ENCODE measurements around the gene B3GNT7. TPM values are rescaled to one million over a fixed set of nuclear protein-coding genes. Genes with fewer than 3 reads are reported as not detected.
"Not testable (repeated sequence)": the region's sequence is repeated elsewhere in the genome, so short reads cannot be mapped to it uniquely, and the experiment has no call there.

Gene B3GNT7
- total and polyA plus RNA-seq, 4 donors: 0.56 to 6.7 (median 3.8) TPM

DNA sequence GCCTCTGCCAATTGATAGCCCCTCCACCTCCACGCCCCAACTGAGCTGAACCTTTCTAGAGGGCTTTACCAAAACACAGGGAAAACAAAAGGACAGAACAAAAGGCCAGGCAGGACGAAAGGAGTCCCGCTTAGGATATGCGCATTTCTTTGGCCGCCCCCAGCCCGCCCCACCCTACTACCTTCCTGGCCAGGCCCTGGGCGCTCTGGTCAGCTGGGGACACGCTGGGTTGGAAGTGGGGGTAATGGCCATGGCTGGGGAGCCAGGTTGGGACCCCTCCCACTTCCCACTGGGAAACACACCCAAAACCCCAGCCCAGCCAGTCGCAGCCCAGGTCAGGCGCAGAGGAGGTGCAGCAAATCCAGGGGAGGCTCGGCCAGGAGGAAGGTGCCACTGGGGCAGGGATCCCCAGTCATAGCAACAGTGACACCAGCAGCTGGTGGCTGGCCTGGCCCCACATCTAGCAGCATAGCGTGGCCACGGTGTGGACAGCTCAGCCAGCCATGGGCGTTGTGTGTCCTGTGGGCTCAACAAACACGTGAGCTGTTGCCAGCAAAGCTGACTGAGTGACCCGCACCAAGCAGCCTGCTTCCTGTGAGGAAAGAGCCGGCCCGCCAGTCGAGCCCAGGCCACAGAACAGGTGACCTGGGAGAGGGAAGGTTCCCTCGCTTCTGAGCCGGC lies 24.6 kb upstream of the B3GNT7 start:
- DNase-seq (peak in 1 of 2 donors; percentile 49), ATAC-seq (ENCODE audit: low FRiP score) (no peak)
- Histone ChIP-seq H3K27me3 (ENCODE audit: control insufficient read depth in 1 of 2, insufficient read depth in 2 of 2, low read length in 1 of 2) (no peaks in the 10 kb centered on the region), H3K4me1 (ENCODE audit: control insufficient read depth in 1 of 2, insufficient read depth in 2 of 2, low read length in 2 of 2) (no peaks in the 10 kb centered on the region), H3K36me3 (ENCODE audit: control insufficient read depth in 1 of 2, insufficient read depth in 2 of 2, low read length in 1 of 2) (no peaks in the 10 kb centered on the region), H3K4me3 (ENCODE audit: low read length in 2 of 2) (no peak overlapping the region), H3K9me3 (ENCODE audit: control insufficient read depth, low read length) (no peaks in the 10 kb centered on the region), H3K27ac (ENCODE audit: low read depth in 1 of 2, low read length in 2 of 2) (no peak overlapping the region)
- intact Hi-C loops (cut with DNase I): no loop called here
- 93 to 97% methylated on average over 21 of the region's 21 CpGs for WGBS, 2 donors

DNA sequence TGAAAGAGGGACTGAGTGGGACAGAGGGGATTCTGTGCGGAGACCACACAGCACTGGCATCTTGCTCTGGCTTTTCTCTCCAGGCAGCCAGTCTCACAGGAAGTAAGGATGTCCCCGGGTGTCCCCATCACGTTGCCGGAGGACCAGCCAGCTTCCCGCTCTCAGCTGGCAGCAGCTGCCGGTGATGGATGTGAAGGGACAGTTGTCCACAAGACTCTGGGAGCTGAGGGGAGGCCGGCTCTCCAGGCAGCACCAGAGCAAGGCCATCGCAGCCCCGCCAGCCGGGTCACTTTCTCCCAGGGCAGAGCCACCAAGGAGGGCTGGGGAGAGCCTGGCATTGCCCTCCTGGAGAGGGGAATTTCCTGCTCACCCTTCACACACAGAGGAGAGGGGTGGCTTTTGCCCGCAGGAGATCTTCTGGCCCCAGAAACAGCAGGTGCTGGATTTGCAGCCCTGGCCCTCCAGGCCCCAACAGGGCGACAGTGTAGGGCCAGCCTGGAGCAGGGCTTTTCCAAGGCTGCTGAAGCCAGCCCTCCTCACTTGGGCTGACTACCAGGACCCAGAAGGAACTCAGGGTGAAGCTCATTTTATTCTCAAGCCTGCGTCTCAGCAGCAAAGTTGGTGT lies 24.0 kb upstream of the B3GNT7 start:
- intact Hi-C loops (cut with DNase I): no loop called here
- Histone ChIP-seq H3K4me1 (ENCODE audit: control insufficient read depth in 1 of 2, insufficient read depth in 2 of 2, low read length in 2 of 2) (no peaks in the 10 kb centered on the region), H3K4me3 (ENCODE audit: low read length in 2 of 2) (no peak overlapping the region), H3K9me3 (ENCODE audit: control insufficient read depth, low read length) (no peaks in the 10 kb centered on the region), H3K27me3 (ENCODE audit: control insufficient read depth in 1 of 2, insufficient read depth in 2 of 2, low read length in 1 of 2) (no peaks in the 10 kb centered on the region), H3K36me3 (ENCODE audit: control insufficient read depth in 1 of 2, insufficient read depth in 2 of 2, low read length in 1 of 2) (no peaks in the 10 kb centered on the region), H3K27ac (ENCODE audit: low read depth in 1 of 2, low read length in 2 of 2) (no peak overlapping the region)
- peak in 1 of 2 donors; percentile 68 for DNase-seq
- 95 to 96% methylated on average over 13 of the region's 13 CpGs for WGBS, 2 donors
- ATAC-seq (ENCODE audit: low FRiP score): no peak

DNA sequence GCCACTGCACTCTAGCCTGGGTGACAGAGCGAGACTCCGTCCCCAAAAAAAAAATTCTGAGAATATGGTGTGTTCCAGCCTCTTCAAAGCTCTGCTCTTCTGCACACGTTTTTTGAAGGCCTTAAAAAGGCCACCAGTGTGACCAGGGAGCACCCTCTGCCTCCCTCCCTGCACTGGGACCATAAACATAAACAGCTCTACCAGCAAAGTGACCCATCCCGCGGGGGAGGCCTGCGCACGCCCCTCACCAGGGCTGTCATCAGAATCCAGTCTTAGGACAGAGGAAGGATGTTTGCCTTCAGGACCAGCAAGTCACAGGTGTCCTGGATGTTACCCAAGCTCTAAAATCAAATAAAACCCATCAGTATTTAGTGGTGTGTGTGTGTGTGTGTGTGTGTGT lies 23.2 kb upstream of the B3GNT7 start:
- Histone ChIP-seq H3K9me3 (ENCODE audit: control insufficient read depth, low read length) (no peaks in the 10 kb centered on the region), H3K36me3 (ENCODE audit: control insufficient read depth in 1 of 2, insufficient read depth in 2 of 2, low read length in 1 of 2) (no peaks in the 10 kb centered on the region), H3K27me3 (ENCODE audit: control insufficient read depth in 1 of 2, insufficient read depth in 2 of 2, low read length in 1 of 2) (no peaks in the 10 kb centered on the region), H3K4me3 (ENCODE audit: low read length in 2 of 2) (no peak overlapping the region), H3K4me1 (ENCODE audit: control insufficient read depth in 1 of 2, insufficient read depth in 2 of 2, low read length in 2 of 2) (no peaks in the 10 kb centered on the region), H3K27ac (ENCODE audit: low read depth in 1 of 2, low read length in 2 of 2) (no peak overlapping the region)
- ATAC-seq (ENCODE audit: low FRiP score): no peak
- no peak for DNase-seq
- 91 to 94% methylated on average over 7 of the region's 7 CpGs for WGBS, 2 donors
- intact Hi-C loops (cut with DNase I): no loop called here

DNA sequence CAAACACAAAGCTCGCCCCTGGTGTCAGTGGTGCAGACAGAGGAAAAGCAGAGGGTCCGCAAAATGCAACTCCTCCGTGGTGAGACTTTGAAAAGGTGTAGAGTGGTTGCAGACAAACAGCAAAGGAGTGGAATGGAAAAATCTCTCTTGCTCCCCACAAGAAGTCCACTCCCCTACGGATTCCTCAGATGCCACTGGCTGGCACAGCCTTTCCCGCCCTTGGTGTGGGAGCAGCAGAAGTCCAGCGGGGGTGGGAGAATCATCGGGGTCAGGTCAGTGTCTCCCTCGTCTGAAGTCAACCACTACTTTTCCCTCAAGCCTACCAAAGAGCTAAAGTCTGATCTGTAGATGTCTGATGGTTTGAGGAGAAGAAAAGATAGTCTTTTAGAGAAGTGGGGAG lies 22.3 kb upstream of the B3GNT7 start:
- Histone ChIP-seq H3K9me3 (ENCODE audit: control insufficient read depth, low read length) (no peaks in the 10 kb centered on the region), H3K4me3 (ENCODE audit: low read length in 2 of 2) (no peak overlapping the region), H3K4me1 (ENCODE audit: control insufficient read depth in 1 of 2, insufficient read depth in 2 of 2, low read length in 2 of 2) (no peaks in the 10 kb centered on the region), H3K27me3 (ENCODE audit: control insufficient read depth in 1 of 2, insufficient read depth in 2 of 2, low read length in 1 of 2) (no peaks in the 10 kb centered on the region), H3K36me3 (ENCODE audit: control insufficient read depth in 1 of 2, insufficient read depth in 2 of 2, low read length in 1 of 2) (no peaks in the 10 kb centered on the region), H3K27ac (ENCODE audit: low read depth in 1 of 2, low read length in 2 of 2) (no peak overlapping the region)
- intact Hi-C loops (cut with DNase I): no loop called here
- DNase-seq (no peak), ATAC-seq (ENCODE audit: low FRiP score) (no peak)
- 92 to 94% methylated on average over 8 of the region's 8 CpGs for WGBS, 2 donors

DNA sequence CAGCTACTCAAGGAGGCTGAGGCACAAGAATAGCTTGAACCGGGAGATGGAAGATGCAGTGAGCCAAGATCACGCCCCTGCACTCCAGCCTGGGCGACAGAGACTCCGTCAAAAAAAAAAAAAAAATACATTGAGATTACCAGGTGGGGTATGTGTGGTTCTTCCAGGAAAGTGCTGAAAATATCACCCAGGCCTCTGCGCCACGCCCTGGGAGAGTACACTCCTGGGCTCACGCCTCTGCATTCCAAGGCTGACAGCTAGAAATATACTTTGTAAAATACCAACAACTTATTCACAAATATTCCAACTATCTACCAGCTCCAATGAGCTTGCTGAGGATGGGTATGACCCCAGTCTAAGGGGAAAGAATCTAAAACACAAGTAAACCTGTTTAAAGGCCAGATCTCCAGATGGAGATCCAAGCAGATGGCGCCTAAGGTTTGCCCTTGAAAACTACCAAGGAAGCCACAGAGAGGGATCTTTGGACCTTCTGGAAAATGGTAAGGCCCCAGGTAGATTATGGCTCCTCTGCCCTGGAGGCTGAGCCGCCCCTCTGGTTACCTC lies 21.6 kb upstream of the B3GNT7 start:
- Histone ChIP-seq H3K9me3 (ENCODE audit: control insufficient read depth, low read length) (no peaks in the 10 kb centered on the region), H3K4me3 (ENCODE audit: low read length in 2 of 2) (no peak overlapping the region), H3K4me1 (ENCODE audit: control insufficient read depth in 1 of 2, insufficient read depth in 2 of 2, low read length in 2 of 2) (no peaks in the 10 kb centered on the region), H3K36me3 (ENCODE audit: control insufficient read depth in 1 of 2, insufficient read depth in 2 of 2, low read length in 1 of 2) (no peaks in the 10 kb centered on the region), H3K27me3 (ENCODE audit: control insufficient read depth in 1 of 2, insufficient read depth in 2 of 2, low read length in 1 of 2) (no peaks in the 10 kb centered on the region), H3K27ac (ENCODE audit: low read depth in 1 of 2, low read length in 2 of 2) (no peak overlapping the region)
- intact Hi-C loops (cut with DNase I): no loop called here
- DNase-seq (no peak), ATAC-seq (ENCODE audit: low FRiP score) (no peak)
- 96% methylated on average over 9 of the region's 9 CpGs for WGBS, 2 donors

DNA sequence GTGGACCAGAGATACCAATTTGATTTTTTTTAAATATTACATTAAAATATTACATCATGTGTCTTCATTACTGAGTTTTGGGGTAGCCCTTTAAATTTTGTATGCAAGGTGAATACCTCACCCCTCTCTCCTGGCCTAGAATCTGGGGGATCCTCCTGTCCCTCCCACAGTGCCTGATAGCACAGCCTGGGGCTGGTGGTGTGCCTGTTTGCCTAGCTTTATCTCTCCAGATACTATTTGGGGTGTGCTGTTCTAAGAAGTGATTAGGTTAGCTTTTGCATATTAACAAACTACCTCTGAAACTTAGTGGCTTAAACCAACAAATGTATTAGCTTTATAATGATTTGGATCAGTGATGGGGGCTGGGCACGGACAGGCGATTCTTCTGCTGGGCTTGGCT lies 20.7 kb upstream of the B3GNT7 start:
- Histone ChIP-seq H3K4me1 (ENCODE audit: control insufficient read depth in 1 of 2, insufficient read depth in 2 of 2, low read length in 2 of 2) (no peaks in the 10 kb centered on the region), H3K9me3 (ENCODE audit: control insufficient read depth, low read length) (no peaks in the 10 kb centered on the region), H3K4me3 (ENCODE audit: low read length in 2 of 2) (no peak overlapping the region), H3K36me3 (ENCODE audit: control insufficient read depth in 1 of 2, insufficient read depth in 2 of 2, low read length in 1 of 2) (no peaks in the 10 kb centered on the region), H3K27me3 (ENCODE audit: control insufficient read depth in 1 of 2, insufficient read depth in 2 of 2, low read length in 1 of 2) (no peaks in the 10 kb centered on the region), H3K27ac (ENCODE audit: low read depth in 1 of 2, low read length in 2 of 2) (no peak overlapping the region)
- DNase-seq: no peak
- ATAC-seq (ENCODE audit: low FRiP score): no peak
- intact Hi-C loops (cut with DNase I): no loop called here
- 93 to 94% methylated on average over 2 of the region's 2 CpGs for WGBS, 2 donors

DNA sequence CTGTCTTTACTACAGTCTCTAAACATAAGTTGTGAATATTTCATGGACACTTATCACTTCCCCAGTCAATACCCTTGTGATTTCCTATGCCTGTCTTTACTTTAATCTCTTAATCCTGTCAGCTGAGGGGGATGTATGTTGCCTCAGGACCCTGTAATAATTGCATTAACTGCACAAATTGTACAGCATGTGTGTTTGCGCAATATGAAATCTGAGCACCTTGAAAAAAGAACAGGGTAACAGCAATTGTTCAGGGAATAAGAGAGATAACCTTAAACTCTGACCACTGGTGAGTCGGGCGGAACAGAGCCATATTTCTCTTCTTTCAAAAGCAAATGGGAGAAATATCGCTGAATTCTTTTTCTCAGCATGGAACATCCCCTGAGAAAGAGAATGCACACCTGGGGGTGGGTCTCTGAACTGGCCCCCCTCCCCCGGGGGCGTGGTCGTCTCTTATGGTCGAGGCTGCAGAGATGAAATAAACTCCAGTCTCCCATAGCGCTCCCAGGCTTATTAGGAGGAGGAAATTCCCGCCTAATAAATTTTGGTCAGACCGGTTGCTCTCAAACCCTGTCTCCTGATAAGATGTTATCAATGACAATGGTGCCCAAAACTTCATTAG lies 19.4 kb upstream of the B3GNT7 start:
- H3K4me1 ChIP-seq (ENCODE audit: control insufficient read depth in 1 of 2, insufficient read depth in 2 of 2, low read length in 2 of 2); ATAC-seq (ENCODE audit: low FRiP score); H3K9me3 ChIP-seq (ENCODE audit: control insufficient read depth, low read length); H3K36me3 ChIP-seq (ENCODE audit: control insufficient read depth in 1 of 2, insufficient read depth in 2 of 2, low read length in 1 of 2); H3K4me3 ChIP-seq (ENCODE audit: low read length in 2 of 2); DNase-seq; H3K27me3 ChIP-seq (ENCODE audit: control insufficient read depth in 1 of 2, insufficient read depth in 2 of 2, low read length in 1 of 2); H3K27ac ChIP-seq (ENCODE audit: low read depth in 1 of 2, low read length in 2 of 2); intact Hi-C loops (cut with DNase I): not testable (repeated sequence)
- WGBS, 2 donors: 54 to 58% methylated on average over 11 of the region's 11 CpGs

DNA sequence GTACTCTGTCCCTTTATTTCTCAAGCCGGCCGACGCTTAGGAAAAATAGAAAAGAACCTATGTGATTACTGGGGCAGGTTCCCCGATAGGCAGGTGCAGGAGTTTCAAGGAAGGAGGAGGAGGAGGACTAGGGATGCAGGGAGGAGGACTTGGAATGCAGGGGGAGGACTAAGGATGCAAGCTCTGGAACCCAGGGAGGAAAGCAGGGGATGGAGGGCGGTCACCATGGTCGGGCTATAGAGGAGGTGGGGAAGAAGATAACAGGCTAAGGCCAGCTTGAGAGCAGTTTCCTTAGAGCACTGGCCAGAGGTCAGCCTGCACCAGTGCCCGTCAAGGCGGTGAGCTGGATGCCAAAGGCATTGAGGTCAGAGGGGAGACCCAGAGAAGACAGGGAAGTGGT lies 18.7 kb upstream of the B3GNT7 start:
- H3K4me3 ChIP-seq (ENCODE audit: low read length in 2 of 2): no peak overlapping the region
- no peak overlapping the region for H3K27ac ChIP-seq (ENCODE audit: low read depth in 1 of 2, low read length in 2 of 2)
- no peaks in the 10 kb centered on the region for H3K27me3 ChIP-seq (ENCODE audit: control insufficient read depth in 1 of 2, insufficient read depth in 2 of 2, low read length in 1 of 2)
- DNase-seq: no peak
- no peaks in the 10 kb centered on the region for H3K4me1 ChIP-seq (ENCODE audit: control insufficient read depth in 1 of 2, insufficient read depth in 2 of 2, low read length in 2 of 2)
- no peak for ATAC-seq (ENCODE audit: low FRiP score)
- intact Hi-C loops (cut with DNase I): no loop called here
- WGBS, 2 donors: 72 to 76% methylated on average over 8 of the region's 8 CpGs
- no peaks in the 10 kb centered on the region for H3K36me3 ChIP-seq (ENCODE audit: control insufficient read depth in 1 of 2, insufficient read depth in 2 of 2, low read length in 1 of 2)
- no peaks in the 10 kb centered on the region for H3K9me3 ChIP-seq (ENCODE audit: control insufficient read depth, low read length)

Measured in aorta (tissue), 5 donors.